ENCODE results near the gene PCDHB4.
"Not testable (repeated sequence)": the region's sequence is repeated elsewhere in the genome, so short reads cannot be mapped to it uniquely, and the experiment has no call there.

PCDHB4 gene

DNA sequence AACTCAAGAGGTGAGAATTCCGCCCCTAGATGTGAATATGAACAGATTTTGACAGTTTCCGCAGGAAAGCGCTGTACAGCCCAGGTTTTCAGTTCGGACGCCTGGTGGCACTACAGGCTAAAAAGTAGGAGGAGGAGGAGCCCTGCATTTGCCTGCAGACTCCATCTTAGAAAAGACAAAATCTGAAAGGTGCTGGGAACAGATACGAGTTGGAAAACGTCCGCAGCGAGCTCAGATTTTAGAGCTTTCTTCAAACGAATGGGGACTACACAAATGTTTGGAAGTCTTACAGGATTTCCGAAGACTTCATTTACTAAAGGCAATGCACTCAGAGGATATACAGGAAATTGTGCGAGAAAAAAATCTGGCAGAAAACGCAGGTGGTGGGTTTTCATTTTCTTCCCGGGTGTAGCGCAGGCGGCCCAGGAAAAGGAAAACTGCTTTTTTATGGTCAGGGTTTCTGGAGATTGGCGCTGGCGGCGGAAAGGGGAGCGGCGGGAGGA, 37.1 kb upstream of the PCDHB4 start:
- Histone ChIP-seq H3F3A (ENCODE audit: insufficient read depth, low read length) (no peaks in the 10 kb centered on the region), H3K27ac (ENCODE audit: low read length) (no peak overlapping the region), H3K27me3 (replicated peaks; ENCODE audit: insufficient read depth, low read length) (no peaks in the 10 kb centered on the region), H2AFZ (ENCODE audit: low read length) (peak overlapping the region; percentile 83), H3K4me3 (ENCODE audit: low read length) (peak overlapping the region; percentile 64), H3K36me3 (replicated peaks; ENCODE audit: insufficient read depth, low read length) (no peaks in the 10 kb centered on the region), H3K9me2 (replicated peaks; ENCODE audit: insufficient read depth, low read length) (no peaks in the 10 kb centered on the region), H4K20me1 (ENCODE audit: insufficient read depth, low read length) (no peaks in the 10 kb centered on the region), H3K79me2 (ENCODE audit: low read length) (no peaks in the 10 kb centered on the region), H3K4me1 (ENCODE audit: low read length) (peaks cover 4% of the 10 kb centered on the region; the same call in 1 of the 2 replicates), H3K9ac (ENCODE audit: low read length) (peak overlapping the region; percentile 61), H3K9me3 (replicated peaks; ENCODE audit: insufficient read depth, low read length) (no peaks in the 10 kb centered on the region), H3K4me2 (ENCODE audit: low read depth, low read length) (peak overlapping the region; percentile 50; the same call in 1 of the 2 replicates)
- DNase-seq: peak; percentile 81
- TF ChIP-seq, protein P1, sequence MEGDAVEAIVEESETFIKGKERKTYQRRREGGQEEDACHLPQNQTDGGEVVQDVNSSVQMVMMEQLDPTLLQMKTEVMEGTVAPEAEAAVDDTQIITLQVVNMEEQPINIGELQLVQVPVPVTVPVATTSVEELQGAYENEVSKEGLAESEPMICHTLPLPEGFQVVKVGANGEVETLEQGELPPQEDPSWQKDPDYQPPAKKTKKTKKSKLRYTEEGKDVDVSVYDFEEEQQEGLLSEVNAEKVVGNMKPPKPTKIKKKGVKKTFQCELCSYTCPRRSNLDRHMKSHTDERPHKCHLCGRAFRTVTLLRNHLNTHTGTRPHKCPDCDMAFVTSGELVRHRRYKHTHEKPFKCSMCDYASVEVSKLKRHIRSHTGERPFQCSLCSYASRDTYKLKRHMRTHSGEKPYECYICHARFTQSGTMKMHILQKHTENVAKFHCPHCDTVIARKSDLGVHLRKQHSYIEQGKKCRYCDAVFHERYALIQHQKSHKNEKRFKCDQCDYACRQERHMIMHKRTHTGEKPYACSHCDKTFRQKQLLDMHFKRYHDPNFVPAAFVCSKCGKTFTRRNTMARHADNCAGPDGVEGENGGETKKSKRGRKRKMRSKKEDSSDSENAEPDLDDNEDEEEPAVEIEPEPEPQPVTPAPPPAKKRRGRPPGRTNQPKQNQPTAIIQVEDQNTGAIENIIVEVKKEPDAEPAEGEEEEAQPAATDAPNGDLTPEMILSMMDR (IDR thresholded peaks at IDR 0.05; ENCODE audit: low read length): peak; percentile 89
- no peak for TF ChIP-seq EZH2 (optimal IDR thresholded peaks at IDR 0.05; ENCODE audit: low read depth, low read length)

DNA sequence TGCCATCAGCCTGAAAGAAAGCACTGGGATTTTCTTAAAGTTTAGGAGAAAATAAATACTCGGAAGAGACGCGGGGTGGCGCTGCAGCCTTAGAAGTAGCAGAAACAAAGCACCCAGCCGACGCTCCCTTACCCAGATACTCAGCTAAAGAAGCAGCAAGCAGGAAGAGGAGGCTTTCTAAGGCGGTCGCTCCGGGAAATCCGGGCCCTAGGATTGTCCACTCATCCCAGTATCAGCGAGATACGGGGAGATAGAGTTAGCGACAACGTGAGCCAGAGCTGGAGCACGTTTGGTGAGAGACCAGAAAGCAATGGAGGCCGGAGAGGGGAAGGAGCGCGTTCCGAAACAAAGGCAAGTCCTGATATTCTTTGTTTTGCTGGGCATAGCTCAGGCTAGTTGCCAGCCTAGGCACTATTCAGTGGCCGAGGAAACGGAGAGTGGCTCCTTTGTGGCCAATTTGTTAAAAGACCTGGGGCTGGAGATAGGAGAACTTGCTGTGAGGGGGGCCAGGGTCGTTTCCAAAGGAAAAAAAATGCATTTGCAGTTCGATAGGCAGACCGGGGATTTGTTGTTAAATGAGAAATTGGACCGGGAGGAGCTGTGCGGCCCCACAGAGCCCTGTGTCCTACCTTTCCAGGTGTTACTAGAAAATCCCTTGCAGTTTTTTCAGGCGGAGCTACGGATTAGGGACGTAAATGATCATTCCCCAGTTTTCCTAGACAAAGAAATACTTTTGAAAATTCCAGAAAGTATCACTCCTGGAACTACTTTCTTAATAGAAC, 26.9 kb upstream of the PCDHB4 start, which contains the start of gene PCDHB2:
Gene PCDHB2, plus strand, starts transcription at position 135 of the 782 bp plus-strand sequence. Its CDS starts 176 bp downstream, at position 311.
- Histone ChIP-seq H3F3A (ENCODE audit: insufficient read depth, low read length) (no peaks in the 10 kb centered on the region), H3K36me3 (replicated peaks; ENCODE audit: insufficient read depth, low read length) (no peaks in the 10 kb centered on the region), H3K4me2 (ENCODE audit: low read depth, low read length) (peak within 1 kb of the TSS; percentile 4; the same call in 1 of the 2 replicates), H3K79me2 (ENCODE audit: low read length) (no peaks in the 10 kb centered on the region), H3K9me2 (replicated peaks; ENCODE audit: insufficient read depth, low read length) (no peaks in the 10 kb centered on the region), H2AFZ (ENCODE audit: low read length) (peak within 1 kb of the TSS; percentile 46), H3K27ac (ENCODE audit: low read length) (no peak within 1 kb of the TSS), H3K4me1 (ENCODE audit: low read length) (no peaks in the 10 kb centered on the region), H3K9me3 (replicated peaks; ENCODE audit: insufficient read depth, low read length) (no peaks in the 10 kb centered on the region), H3K9ac (ENCODE audit: low read length) (peak within 1 kb of the TSS; percentile 22; the same call in 1 of the 2 replicates), H3K4me3 (ENCODE audit: low read length) (peak within 1 kb of the TSS; percentile 50), H4K20me1 (ENCODE audit: insufficient read depth, low read length) (no peaks in the 10 kb centered on the region), H3K27me3 (replicated peaks; ENCODE audit: insufficient read depth, low read length) (no peaks in the 10 kb centered on the region)
- no peak for TF ChIP-seq EZH2 (optimal IDR thresholded peaks at IDR 0.05; ENCODE audit: low read depth, low read length)
- TF ChIP-seq, protein P1 (IDR thresholded peaks at IDR 0.05; ENCODE audit: low read length): peak; percentile 58
- peak; percentile 70 for DNase-seq

DNA sequence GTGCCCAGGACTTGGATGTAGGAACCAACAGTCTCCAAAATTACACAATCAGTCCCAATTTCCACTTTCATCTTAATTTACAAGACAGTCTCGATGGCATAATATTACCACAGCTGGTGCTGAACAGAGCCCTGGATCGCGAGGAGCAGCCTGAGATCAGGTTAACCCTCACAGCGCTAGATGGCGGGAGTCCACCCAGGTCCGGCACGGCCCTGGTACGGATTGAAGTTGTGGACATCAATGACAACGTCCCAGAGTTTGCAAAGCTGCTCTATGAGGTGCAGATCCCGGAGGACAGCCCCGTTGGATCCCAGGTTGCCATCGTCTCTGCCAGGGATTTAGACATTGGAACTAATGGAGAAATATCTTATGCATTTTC, 26.4 kb upstream of the PCDHB4 start:
- H3K4me3 ChIP-seq (ENCODE audit: low read length): no peak overlapping the region
- H3K4me1 ChIP-seq (ENCODE audit: low read length): no peaks in the 10 kb centered on the region
- no peaks in the 10 kb centered on the region for H3K9me2 ChIP-seq (replicated peaks; ENCODE audit: insufficient read depth, low read length)
- H2AFZ ChIP-seq (ENCODE audit: low read length): no peak overlapping the region
- H3K36me3 ChIP-seq (replicated peaks; ENCODE audit: insufficient read depth, low read length): no peaks in the 10 kb centered on the region
- peak overlapping the region; percentile 4; the same call in 1 of the 2 replicates for H3K4me2 ChIP-seq (ENCODE audit: low read depth, low read length)
- no peaks in the 10 kb centered on the region for H4K20me1 ChIP-seq (ENCODE audit: insufficient read depth, low read length)
- H3K9ac ChIP-seq (ENCODE audit: low read length): no peak overlapping the region
- no peaks in the 10 kb centered on the region for H3K79me2 ChIP-seq (ENCODE audit: low read length)
- H3F3A ChIP-seq (ENCODE audit: insufficient read depth, low read length): no peaks in the 10 kb centered on the region
- H3K27me3 ChIP-seq (replicated peaks; ENCODE audit: insufficient read depth, low read length): no peaks in the 10 kb centered on the region
- TF ChIP-seq EZH2phosphoT487 (IDR thresholded peaks at IDR 0.05; ENCODE audit: low read length) (no peak), EZH2 (optimal IDR thresholded peaks at IDR 0.05; ENCODE audit: low read depth, low read length) (no peak)
- TF ChIP-seq, protein P1 (IDR thresholded peaks at IDR 0.05; ENCODE audit: low read length): no peak
- no peak overlapping the region for H3K27ac ChIP-seq (ENCODE audit: low read length)
- no peaks in the 10 kb centered on the region for H3K9me3 ChIP-seq (replicated peaks; ENCODE audit: insufficient read depth, low read length)
- no peak for DNase-seq

DNA sequence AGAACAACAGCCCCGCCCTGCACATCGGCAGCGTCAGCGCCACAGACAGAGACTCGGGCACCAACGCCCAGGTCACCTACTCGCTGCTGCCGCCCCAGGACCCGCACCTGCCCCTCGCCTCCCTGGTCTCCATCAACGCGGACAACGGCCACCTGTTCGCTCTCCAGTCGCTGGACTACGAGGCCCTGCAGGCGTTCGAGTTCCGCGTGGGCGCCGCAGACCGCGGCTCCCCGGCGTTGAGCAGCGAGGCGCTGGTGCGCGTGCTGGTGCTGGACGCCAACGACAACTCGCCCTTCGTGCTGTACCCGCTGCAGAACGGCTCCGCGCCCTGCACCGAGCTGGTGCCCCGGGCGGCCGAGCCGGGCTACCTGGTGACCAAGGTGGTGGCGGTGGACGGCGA, 25.4 kb upstream of the PCDHB4 start:
- H3K27me3 ChIP-seq (replicated peaks; ENCODE audit: insufficient read depth, low read length); H4K20me1 ChIP-seq (ENCODE audit: insufficient read depth, low read length); H3K9me2 ChIP-seq (replicated peaks; ENCODE audit: insufficient read depth, low read length); H3K9me3 ChIP-seq (replicated peaks; ENCODE audit: insufficient read depth, low read length); H2AFZ ChIP-seq (ENCODE audit: low read length); H3F3A ChIP-seq (ENCODE audit: insufficient read depth, low read length); DNase-seq; H3K4me1 ChIP-seq (ENCODE audit: low read length); H3K79me2 ChIP-seq (ENCODE audit: low read length); H3K27ac ChIP-seq (ENCODE audit: low read length); H3K36me3 ChIP-seq (replicated peaks; ENCODE audit: insufficient read depth, low read length); H3K4me3 ChIP-seq (ENCODE audit: low read length); H3K9ac ChIP-seq (ENCODE audit: low read length); H3K4me2 ChIP-seq (ENCODE audit: low read depth, low read length): not testable (repeated sequence)

- H3K9me2 ChIP-seq (replicated peaks; ENCODE audit: insufficient read depth, low read length); H3K9me3 ChIP-seq (replicated peaks; ENCODE audit: insufficient read depth, low read length); H3K4me1 ChIP-seq (ENCODE audit: low read length); H3K27ac ChIP-seq (ENCODE audit: low read length); H3K36me3 ChIP-seq (replicated peaks; ENCODE audit: insufficient read depth, low read length); H3F3A ChIP-seq (ENCODE audit: insufficient read depth, low read length); H4K20me1 ChIP-seq (ENCODE audit: insufficient read depth, low read length); DNase-seq; H2AFZ ChIP-seq (ENCODE audit: low read length); H3K4me3 ChIP-seq (ENCODE audit: low read length); H3K27me3 ChIP-seq (replicated peaks; ENCODE audit: insufficient read depth, low read length); H3K79me2 ChIP-seq (ENCODE audit: low read length); H3K9ac ChIP-seq (ENCODE audit: low read length); H3K4me2 ChIP-seq (ENCODE audit: low read depth, low read length): not testable (repeated sequence)
These were observed 25.0 kb upstream of the PCDHB4 start for GRCh38 chr5:141096586-141096985.
